ENCODE data around the gene ENO3. TPM values are rescaled to one million over a fixed set of nuclear protein-coding genes. Genes with fewer than 3 reads are reported as not detected.

ENO3 gene
- total RNA-seq, 1 experiment from 2014 or later: 24.6 TPM

DNA sequence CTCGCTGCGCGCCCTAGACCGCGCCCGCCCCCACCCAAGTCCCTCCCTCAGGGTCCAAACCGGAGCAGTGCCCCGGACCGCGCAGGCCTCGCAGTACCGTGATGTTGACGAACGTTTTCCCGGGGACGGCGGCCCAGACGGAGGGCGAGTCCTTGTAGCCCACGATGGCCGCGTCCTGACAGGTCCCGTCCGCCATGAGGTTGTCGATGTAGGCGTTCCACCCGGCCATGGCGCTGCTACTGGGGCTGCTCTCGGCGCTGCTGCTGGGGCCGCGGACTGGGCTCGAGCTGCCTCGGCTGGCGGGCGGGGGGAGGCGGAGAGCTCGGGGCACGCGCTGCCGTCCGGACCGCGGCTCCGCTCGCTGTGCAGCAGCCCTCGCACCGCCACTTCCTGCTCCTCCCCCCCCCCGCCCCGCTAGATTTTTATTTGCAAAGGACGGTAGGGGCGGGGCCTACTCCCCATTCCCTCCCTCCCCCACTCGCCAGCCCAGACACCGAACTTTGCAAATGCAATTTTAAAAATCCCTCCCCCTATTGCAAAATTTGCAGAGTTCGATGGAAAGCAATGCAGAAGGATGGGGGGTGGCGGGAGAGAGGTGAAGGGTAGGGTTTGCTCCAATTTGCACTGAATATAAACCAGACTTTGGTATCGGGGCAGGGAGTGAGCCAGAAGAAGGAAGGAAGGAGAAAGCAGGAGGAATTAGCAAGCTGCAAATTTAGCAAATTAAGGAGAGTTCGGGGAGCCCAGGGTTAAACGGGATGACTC is 2.6 kb upstream of the ENO3 start, which contains the start of gene PFN1 (continued):
- TF ChIP-seq CBX3 (IDR thresholded peaks at IDR 0.05; ENCODE audit: low read depth) (no peak), TCF7L2 (IDR thresholded peaks at IDR 0.05; ENCODE audit: borderline replicate concordance, extremely low read depth, insufficient read depth, insufficient read length) (no peak), JUND (IDR thresholded peaks at IDR 0.05) (no peak), EZH2 (IDR thresholded peaks at IDR 0.05) (no peak)
- TF ChIP-seq, protein P1, sequence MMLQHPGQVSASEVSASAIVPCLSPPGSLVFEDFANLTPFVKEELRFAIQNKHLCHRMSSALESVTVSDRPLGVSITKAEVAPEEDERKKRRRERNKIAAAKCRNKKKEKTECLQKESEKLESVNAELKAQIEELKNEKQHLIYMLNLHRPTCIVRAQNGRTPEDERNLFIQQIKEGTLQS (IDR thresholded peaks at IDR 0.05): no peak

GRCh38 chr17:4948931-4949320 is 2.0 kb upstream of the ENO3 start:
- Histone ChIP-seq H3K27me3 (ENCODE audit: insufficient read depth, low read length) (no peaks in the 10 kb centered on the region), H3K36me3 (ENCODE audit: control insufficient read depth in 1 of 2, insufficient read depth in 2 of 2, low read length in 2 of 2) (peaks cover 9 to 22% of the 10 kb centered on the region in 2 experiments; a peak in 2 of 4 replicates), H3K4me1 (ENCODE audit: control insufficient read depth in 1 of 2, insufficient read depth in 2 of 2, low read length in 2 of 2) (peaks cover 35 to 70% of the 10 kb centered on the region in 2 experiments), H2AFZ (ENCODE audit: low read depth, low read length, poor library complexity, severe bottlenecking) (no peak overlapping the region), H3K79me2 (ENCODE audit: insufficient read depth, low read length) (peaks cover 56% of the 10 kb centered on the region), H3K9me2 (ENCODE audit: insufficient read depth) (no peaks in the 10 kb centered on the region), H3K9ac (ENCODE audit: low read length) (peak overlapping the region; percentile 97), H3K4me2 (ENCODE audit: low read length) (peak overlapping the region; percentile 100), H3K9me3 (ENCODE audit: control insufficient read depth in 1 of 2, insufficient read depth in 1 of 2, low read depth in 1 of 2, low read length in 2 of 2) (no peaks in the 10 kb centered on the region), H3K27ac (ENCODE audit: low read depth, low read length) (peak overlapping the region; percentile 99), H4K20me1 (ENCODE audit: insufficient read depth) (peaks cover 12% of the 10 kb centered on the region; the same call in 1 of the 2 replicates), H3K4me3 (replicated peaks in 1 of 2; ENCODE audit: low read depth in 1 of 2, low read length in 2 of 2) (peak overlapping the region; percentile 96 to 97)
- BruUV-seq (replicated peaks): no TSS peak
- ChIA-PET POLR2A (interaction anchor here (0.6 to 4.7 kb wide), 4 partner anchors 9 to 27 kb away, joined by 3 to 45 read pairs (median 9); partner anchors contain the start of genes RNF167, SLC25A11 and SPAG7), CTCF (interaction anchor here (1.4 kb wide), 1 partner anchor 9 kb away, joined by 3 read pairs; the partner anchor contains the start of genes RNF167 and SLC25A11), RAD21 (ENCODE audit: low non-redundant PET in 1 of 2, low total read pairs in 2 of 2, uncharacterized antibody in 2 of 2, unreplicated experiment in 2 of 2) (no interaction called here)
- DNase-seq (ENCODE audit: low read depth, low spot score) (peak; percentile 64), ATAC-seq (peak; percentile 63)
- intact Hi-C loops (cut with micrococcal nuclease): loop anchor here (1.0 to 5.0 kb wide), 2 partner anchors 9 to 38 kb away; partner anchors contain the start of genes CAMTA2, RNF167 and SLC25A11
- TF ChIP-seq POLR2AphosphoS5 (IDR thresholded peaks at IDR 0.05; ENCODE audit: low read depth, low read length): peak; percentile 64
- TF ChIP-seq TCF7L2 (IDR thresholded peaks at IDR 0.05; ENCODE audit: borderline replicate concordance, extremely low read depth, insufficient read depth, insufficient read length): no peak
- peak; percentile 21; the same call in 1 of the 2 replicates for TF ChIP-seq MAX (IDR thresholded peaks at IDR 0.05)
- TF ChIP-seq EGR1 (IDR thresholded peaks at IDR 0.05; ENCODE audit: low read depth): peak; percentile 55; the same call in 1 of the 2 replicates
- peak; percentile 66 for TF ChIP-seq POLR2A (IDR thresholded peaks at IDR 0.05; ENCODE audit: borderline replicate concordance, extremely low read depth, insufficient read depth, insufficient read length)
